SJSA1 (cell line): Measurements from ENCODE around the gene MZT2A. TPM values are rescaled to one million over a fixed set of nuclear protein-coding genes. Genes with fewer than 3 reads are reported as not detected.
A peak's percentile ranks its signal among the peaks of the same experiment; 100 is the strongest.
"Not testable (repeated sequence)": the region's sequence is repeated elsewhere in the genome, so short reads cannot be mapped to it uniquely, and the experiment has no call there.

ENCODE experiments used
- DNase-seq, 2 experiments: peaks; one replicate each; pipeline ENCODE4 v3.0.0-alpha.2; 2015 to 2020; ENCODE audit warnings: low spot score in 2 of 2, low read depth in 1 of 2
- H3K27ac ChIP-seq: fragments of 250-450 bp; sonication (Bioruptor Pico); 2 replicates; pipeline ENCODE4 v1.5.1; 2020; ENCODE audit warnings: mild to moderate bottlenecking, moderate library complexity
- H3K27me3 ChIP-seq: fragments of 250-450 bp; sonication (Bioruptor Pico); replicated peaks from 2 replicates; pipeline ENCODE4 v1.5.1; 2020; ENCODE audit warnings: mild to moderate bottlenecking, moderate library complexity
- H3K36me3 ChIP-seq: fragments of 250-450 bp; sonication (Bioruptor Pico); 2 replicates; pipeline ENCODE4 v1.5.1; 2020; ENCODE audit warnings: mild to moderate bottlenecking
- H3K4me1 ChIP-seq: fragments of 250-450 bp; sonication (Bioruptor Pico); replicated peaks from 2 replicates; pipeline ENCODE4 v1.6.1; 2021; ENCODE audit warnings: mild to moderate bottlenecking
- H3K4me3 ChIP-seq: fragments of 250-450 bp; sonication (Bioruptor Pico); 2 replicates; pipeline ENCODE4 v1.5.1; 2020; ENCODE audit warnings: mild to moderate bottlenecking
- H3K9me3 ChIP-seq: fragments of 250-450 bp; sonication (Bioruptor Pico); replicated peaks from 2 replicates; pipeline ENCODE4 v1.5.1; 2020; ENCODE audit warnings: mild to moderate bottlenecking
- total RNA-seq: library from RNA; depleted of rRNA; stranded (reverse); fragments of >200 nt; shearing (Covaris generic); gene quantifications from 2 replicates; pipeline ENCODE4 v1.2.3, GENCODE V29; 2014

Gene MZT2A
- total RNA-seq, 1 experiment from 2014 or later, result 52.5 TPM

- H3K9me3 ChIP-seq, H3K4me1 ChIP-seq, H3K27me3 ChIP-seq, H3K27ac ChIP-seq, H3K36me3 ChIP-seq, DNase-seq, H3K4me3 ChIP-seq: not testable (repeated sequence)
Measured at GRCh38 chr2:131490616-131491468, 1.4 kb downstream of the MZT2A start.

- DNase-seq, result no peak
- no peaks in the 10 kb centered on the region for H3K9me3 ChIP-seq
- no peaks in the 10 kb centered on the region for H3K27me3 ChIP-seq
- no peaks in the 10 kb centered on the region for H3K36me3 ChIP-seq
- H3K4me1 ChIP-seq, result 0 out of 2 replicates have a peak, but pooled peaks cover 3% of the 10 kb centered on the region
- H3K27ac ChIP-seq, result no peak overlapping the region
- H3K4me3 ChIP-seq, result no peak overlapping the region
Measured at GRCh38 chr2:131488306-131489205, 3.6 kb downstream of the MZT2A start.

- not testable (repeated sequence) for H3K27ac ChIP-seq, H3K4me3 ChIP-seq, H3K27me3 ChIP-seq
Measured at GRCh38 chr2:131486201-131486902, 5.8 kb downstream of the MZT2A start.

DNA sequence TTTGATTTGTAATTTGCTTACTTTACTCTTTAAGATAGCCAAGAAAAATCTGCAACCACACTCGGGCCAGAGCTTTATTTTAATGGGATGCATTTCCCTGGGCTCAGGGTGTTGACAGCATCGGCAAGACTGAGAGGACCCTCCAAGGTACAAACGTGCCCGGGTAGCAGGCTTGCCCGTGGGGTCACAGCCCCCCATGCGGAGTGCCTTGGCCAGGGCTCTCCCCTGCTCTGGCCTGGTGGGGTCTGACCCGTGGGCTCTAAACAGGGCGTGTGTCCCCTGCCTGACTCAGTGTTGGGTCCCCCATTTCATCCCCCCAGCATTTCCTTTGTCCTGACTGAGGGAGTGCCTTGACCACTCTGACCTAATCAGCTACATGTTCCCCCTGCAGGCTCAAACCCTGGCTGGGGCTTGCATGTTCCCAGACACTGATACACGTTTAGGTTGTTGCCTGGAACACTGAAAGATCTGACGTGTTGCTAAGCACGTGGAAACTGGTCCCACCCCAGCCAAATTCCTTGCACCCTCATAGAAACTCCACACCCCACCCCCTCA, 7.2 kb downstream of the MZT2A start:
- H3K27me3 ChIP-seq, H3K27ac ChIP-seq, H3K4me1 ChIP-seq, H3K9me3 ChIP-seq, H3K4me3 ChIP-seq, H3K36me3 ChIP-seq: not testable (repeated sequence)
- DNase-seq, result peak in 1 of 2 experiments; percentile 26

More at GRCh38 chr2:131486201-131486902, 5.8 kb downstream of the MZT2A start:
- H3K36me3 ChIP-seq, H3K4me1 ChIP-seq, H3K9me3 ChIP-seq: not testable (repeated sequence)
- peak in 1 of 2 experiments; percentile 4 for DNase-seq

DNA sequence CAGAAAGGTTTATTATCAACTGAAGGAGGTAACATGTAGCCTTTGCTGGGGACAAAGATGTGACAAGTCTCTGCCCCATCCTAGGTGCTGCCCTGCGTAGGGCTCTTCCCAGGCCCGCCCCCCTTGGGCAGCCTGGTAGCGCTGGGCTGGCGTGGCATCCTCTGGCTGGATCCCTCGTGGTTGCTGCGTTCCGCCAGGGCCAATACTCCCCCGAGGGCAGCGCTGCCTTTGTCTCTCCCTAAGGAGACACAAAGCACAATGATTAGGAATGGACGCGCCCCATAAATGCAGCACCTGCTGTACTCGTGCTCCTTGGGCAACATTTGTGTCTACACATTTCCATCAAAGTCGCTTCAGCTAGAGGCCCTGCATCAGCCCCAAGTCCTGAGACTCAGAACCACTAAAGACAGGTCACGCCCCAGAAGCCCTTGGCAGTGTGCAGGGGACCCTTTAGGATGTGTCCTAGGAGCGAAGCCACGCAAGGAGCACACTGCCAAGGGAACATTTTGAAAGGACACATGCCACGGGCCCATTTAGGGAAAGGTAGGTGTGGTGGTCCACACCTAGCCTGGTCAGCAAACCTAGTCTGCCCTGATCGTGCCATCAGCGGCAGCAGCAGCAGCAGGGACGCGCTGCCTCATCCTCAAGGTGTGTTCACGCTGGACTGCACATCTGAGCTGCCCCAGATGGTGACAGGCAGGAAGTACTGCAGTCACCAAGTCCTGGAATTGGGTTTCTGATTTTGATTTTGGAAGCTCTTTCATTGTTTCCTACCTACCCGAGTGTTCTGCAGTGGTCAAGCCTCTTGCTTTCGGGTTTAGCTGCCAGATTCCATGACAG, 8.0 kb downstream of the MZT2A start:
- H3K4me3 ChIP-seq, H3K27me3 ChIP-seq, H3K27ac ChIP-seq: not testable (repeated sequence)

DNA sequence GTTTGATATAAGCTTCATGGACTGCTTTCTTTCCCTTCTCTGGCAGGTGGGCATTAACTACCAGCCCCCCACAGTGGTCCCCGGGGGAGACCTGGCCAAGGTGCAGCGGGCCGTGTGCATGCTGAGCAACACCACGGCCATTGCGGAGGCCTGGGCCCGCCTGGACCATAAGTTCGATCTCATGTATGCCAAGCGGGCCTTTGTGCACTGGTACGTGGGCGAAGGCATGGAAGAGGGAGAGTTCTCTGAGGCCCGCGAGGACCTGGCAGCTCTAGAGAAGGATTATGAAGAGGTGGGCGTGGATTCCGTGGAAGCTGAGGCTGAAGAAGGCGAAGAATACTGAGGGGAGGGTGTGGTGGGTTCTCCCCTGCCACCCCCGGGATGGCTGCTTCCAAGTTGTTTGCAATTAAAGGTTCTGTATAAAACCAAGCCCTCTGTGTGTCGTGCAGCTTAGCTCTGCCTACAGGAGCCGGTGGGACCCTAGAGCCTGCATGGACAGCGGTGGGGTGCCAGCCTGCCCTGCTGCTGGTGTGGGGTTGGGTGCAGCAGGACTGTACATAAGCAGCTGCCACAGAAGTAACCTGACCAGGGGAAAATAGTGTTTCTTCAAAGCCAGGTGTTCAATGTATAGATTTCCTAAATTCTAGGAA, 9.6 kb downstream of the MZT2A start:
- not testable (repeated sequence) for H3K4me1 ChIP-seq, H3K36me3 ChIP-seq, DNase-seq, H3K27ac ChIP-seq, H3K27me3 ChIP-seq, H3K9me3 ChIP-seq, H3K4me3 ChIP-seq

More for the DNA sequence above, 8.0 kb downstream of the MZT2A start:
- not testable (repeated sequence) for H3K9me3 ChIP-seq, H3K4me1 ChIP-seq, H3K36me3 ChIP-seq, DNase-seq

DNA sequence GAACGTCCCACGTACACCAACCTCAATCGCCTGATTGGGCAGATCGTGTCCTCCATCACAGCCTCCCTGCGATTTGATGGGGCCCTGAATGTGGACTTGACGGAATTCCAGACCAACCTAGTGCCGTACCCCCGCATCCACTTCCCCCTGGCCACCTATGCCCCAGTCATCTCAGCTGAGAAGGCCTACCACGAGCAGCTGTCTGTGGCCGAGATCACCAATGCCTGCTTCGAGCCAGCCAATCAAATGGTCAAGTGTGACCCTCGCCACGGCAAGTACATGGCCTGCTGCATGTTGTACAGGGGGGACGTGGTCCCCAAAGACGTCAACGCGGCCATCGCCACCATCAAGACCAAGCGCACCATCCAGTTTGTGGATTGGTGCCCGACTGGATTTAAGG, 11.8 kb downstream of the MZT2A start:
- H3K27ac ChIP-seq, H3K27me3 ChIP-seq, DNase-seq, H3K9me3 ChIP-seq, H3K36me3 ChIP-seq, H3K4me3 ChIP-seq, H3K4me1 ChIP-seq: not testable (repeated sequence)

GRCh38 chr2:131478850-131479461, 13.2 kb downstream of the MZT2A start:
- H3K36me3 ChIP-seq, H3K27ac ChIP-seq, H3K4me3 ChIP-seq, H3K4me1 ChIP-seq, H3K9me3 ChIP-seq, DNase-seq, H3K27me3 ChIP-seq: not testable (repeated sequence)

- DNase-seq, H3K4me3 ChIP-seq, H3K27me3 ChIP-seq, H3K27ac ChIP-seq, H3K4me1 ChIP-seq, H3K9me3 ChIP-seq, H3K36me3 ChIP-seq: not testable (repeated sequence)
Measured at GRCh38 chr2:131478074-131478849, 13.9 kb downstream of the MZT2A start.

GRCh38 chr2:131477227-131477626, 15.0 kb downstream of the MZT2A start:
- DNase-seq, H3K27me3 ChIP-seq, H3K4me3 ChIP-seq, H3K9me3 ChIP-seq, H3K4me1 ChIP-seq, H3K27ac ChIP-seq, H3K36me3 ChIP-seq: not testable (repeated sequence)

DNA sequence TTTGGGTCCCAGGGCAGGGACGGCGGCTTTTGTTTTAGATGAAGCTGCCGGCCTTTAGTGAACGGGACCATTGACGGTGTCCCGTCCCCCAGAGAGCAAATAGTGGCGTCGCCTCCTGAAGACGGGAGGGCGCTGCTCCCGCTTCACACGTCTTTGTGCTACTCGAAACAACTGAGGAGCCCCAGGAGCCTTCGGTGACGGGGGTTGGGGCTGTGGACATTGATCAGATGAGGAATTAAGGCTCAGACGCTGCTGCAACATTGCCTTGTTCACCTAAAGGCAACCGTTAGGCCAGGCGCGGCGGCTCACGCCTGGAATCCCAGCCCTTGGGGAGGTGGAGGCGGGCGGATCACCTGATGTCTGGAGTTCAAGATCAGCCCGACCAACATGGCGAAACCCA, 15.8 kb downstream of the MZT2A start:
- not testable (repeated sequence) for H3K27ac ChIP-seq, H3K4me3 ChIP-seq, H3K36me3 ChIP-seq, H3K9me3 ChIP-seq, H3K27me3 ChIP-seq, H3K4me1 ChIP-seq, DNase-seq

DNA sequence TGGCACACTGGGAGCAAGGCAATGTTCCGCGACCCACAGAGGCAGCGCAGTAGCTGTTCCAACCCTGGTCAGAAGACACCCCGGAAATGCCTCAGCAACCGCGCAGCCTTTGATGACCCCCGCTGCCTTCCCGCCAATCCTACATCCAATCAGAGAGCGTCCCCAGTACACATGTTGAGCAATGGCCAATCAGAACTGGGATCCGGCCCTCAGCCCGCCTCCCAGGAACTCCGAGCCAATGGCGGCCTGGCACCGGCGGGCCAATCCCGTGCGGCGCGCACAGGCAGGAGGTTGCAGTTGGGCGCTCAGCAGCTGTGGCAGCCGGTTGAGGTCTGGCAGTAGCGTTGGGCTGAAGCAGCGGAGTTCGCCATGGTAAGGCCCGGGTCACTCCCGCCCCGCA, 16.4 kb downstream of the MZT2A start, which contains the start of gene TUBA3D:
Gene TUBA3D, plus strand, starts transcription at position 289 of the 400 bp plus-strand sequence. Its CDS starts 81 bp downstream, at position 370.
- no peaks in the 10 kb centered on the region for H3K4me1 ChIP-seq
- no peak within 1 kb of the TSS for H3K27ac ChIP-seq
- H3K9me3 ChIP-seq, result no peaks in the 10 kb centered on the region
- no peaks in the 10 kb centered on the region for H3K36me3 ChIP-seq
- no peak for DNase-seq
- H3K27me3 ChIP-seq, result no peaks in the 10 kb centered on the region
- no peak within 1 kb of the TSS for H3K4me3 ChIP-seq
